IMR-90 (cell line): ENCODE data around the gene DOCK4. TPM values are rescaled to one million over a fixed set of nuclear protein-coding genes. Genes with fewer than 3 reads are reported as not detected.

ENCODE experiments used
- ATAC-seq: fragments of 200-7000 bp; cut with Tn5 transposase; 2 replicates; pipeline ENCODE4 v1.9.1; 2020; ENCODE audit warnings: low read depth, mild to moderate bottlenecking, moderate library complexity
- BruUV-seq: library from RNA; stranded (reverse); fragments of 400-500 nt; replicated peaks from 2 replicates; lab custom pipeline; 2021; lab: Mats Ljungman, UMichigan
- CTCF ChIA-PET: fragments of 300-600 bp; formaldehyde crosslinking; extraction: SDS; loops from one replicate; lab custom pipeline; 2021; ENCODE audit warnings: antibody characterized with exemption; lab: Yijun Ruan, JAX
- POLR2A ChIA-PET: fragments of 300-600 bp; sonication (Branson Sonifier 250); formaldehyde crosslinking; loops from one replicate; lab custom pipeline; 2022; ENCODE audit warnings: antibody characterized with exemption; ENCODE audit not compliant: unreplicated experiment; lab: Charles Lee
- DNase-seq: peaks from one replicate; pipeline ENCODE4 v3.0.0; 2013
- H2AFZ ChIP-seq: replicated peaks from 2 replicates; pipeline ENCODE3; 2013; ENCODE audit warnings: low read length, mild to moderate bottlenecking; ENCODE audit not compliant: poor library complexity
- H2AK5ac ChIP-seq: 2 replicates; pipeline ENCODE4 v1.6.1; 2013; ENCODE audit warnings: low read depth, low read length, inconsistent platforms
- H2AK9ac ChIP-seq: replicated peaks from 2 replicates; pipeline ENCODE3; 2013; ENCODE audit warnings: mild to moderate bottlenecking, low read depth, low read length, moderate library complexity; ENCODE audit not compliant: poor library complexity
- H2BK120ac ChIP-seq: 2 replicates; pipeline ENCODE4 v1.6.1; 2013; ENCODE audit warnings: low read depth, low read length, inconsistent platforms
- H2BK15ac ChIP-seq: 3 replicates; pipeline ENCODE4 v1.6.1; 2013; ENCODE audit warnings: low read depth, low read length, inconsistent platforms
- H2BK20ac ChIP-seq: 2 replicates; pipeline ENCODE4 v1.6.1; 2013; ENCODE audit warnings: low read depth, mild to moderate bottlenecking, inconsistent platforms, low read length, moderate library complexity
- H2BK5ac ChIP-seq: 2 replicates; pipeline ENCODE4 v1.6.1; 2013; ENCODE audit warnings: mild to moderate bottlenecking, low read depth, low read length, inconsistent platforms; ENCODE audit not compliant: poor library complexity, severe bottlenecking
- H3K14ac ChIP-seq: replicated peaks from 2 replicates; pipeline ENCODE4 v1.6.1; 2013; ENCODE audit warnings: low read depth, low read length, inconsistent platforms
- H3K18ac ChIP-seq: 2 replicates; pipeline ENCODE4 v1.6.1; 2013; ENCODE audit warnings: low read depth, low read length, control low read depth
- H3K23ac ChIP-seq: 2 replicates; pipeline ENCODE4 v1.6.1; 2013; ENCODE audit warnings: low read depth, low read length, inconsistent platforms
- H3K27ac ChIP-seq: 2 replicates; pipeline ENCODE4 v1.5.1; 2013; ENCODE audit warnings: mild to moderate bottlenecking, control low read depth, low read length; ENCODE audit not compliant: insufficient read depth
- H3K27me3 ChIP-seq: 2 replicates; pipeline ENCODE4 v1.6.1; 2013; ENCODE audit warnings: low read length; ENCODE audit not compliant: control insufficient read depth, insufficient read depth
- H3K36me3 ChIP-seq: 2 replicates; pipeline ENCODE4 v1.6.1; 2013; ENCODE audit warnings: low read length, mixed read lengths; ENCODE audit not compliant: control insufficient read depth, insufficient read depth
- H3K4ac ChIP-seq: 2 replicates; pipeline ENCODE4 v1.6.1; 2013; ENCODE audit warnings: low read depth, low read length, inconsistent platforms
- H3K4me1 ChIP-seq: 2 replicates; pipeline ENCODE4 v1.6.1; 2013; ENCODE audit warnings: low read length, mixed read lengths; ENCODE audit not compliant: control insufficient read depth, insufficient read depth
- H3K4me2 ChIP-seq: 2 replicates; pipeline ENCODE4 v1.6.1; 2013; ENCODE audit warnings: low read depth, mild to moderate bottlenecking, control low read depth, low read length, moderate library complexity
- H3K4me3 ChIP-seq: 2 replicates; pipeline ENCODE4 v1.5.1; 2013; ENCODE audit warnings: low read depth, mild to moderate bottlenecking, control low read depth, low read length, moderate library complexity; ENCODE audit not compliant: insufficient read depth
- H3K56ac ChIP-seq: 2 replicates; pipeline ENCODE4 v1.6.1; 2013; ENCODE audit warnings: low read length, inconsistent platforms; ENCODE audit not compliant: insufficient read depth; ENCODE audit errors: extremely low read depth
- H3K79me1 ChIP-seq, 2 experiments: 2 replicates each; pipeline ENCODE4 v1.6.1; 2013; ENCODE audit warnings: low read length in 2 of 2, inconsistent platforms in 1 of 2, low read depth in 1 of 2
- H3K9ac ChIP-seq: 2 replicates; pipeline ENCODE4 v1.6.1; 2013; ENCODE audit warnings: low read depth, low read length, control low read depth
- H3K9me1 ChIP-seq: 2 replicates; pipeline ENCODE4 v1.6.1; 2013; ENCODE audit warnings: low read length, inconsistent platforms; ENCODE audit not compliant: insufficient read depth
- H3K9me3 ChIP-seq: 2 replicates; pipeline ENCODE4 v1.6.1; 2013; ENCODE audit warnings: low read length; ENCODE audit not compliant: control insufficient read depth, insufficient read depth
- H4K20me1 ChIP-seq: 2 replicates; pipeline ENCODE4 v1.6.1; 2013; ENCODE audit warnings: low read length, inconsistent platforms; ENCODE audit not compliant: insufficient read depth
- H4K5ac ChIP-seq: 2 replicates; pipeline ENCODE4 v1.6.1; 2013; ENCODE audit warnings: mild to moderate bottlenecking, low read depth, low read length, control low read depth
- H4K8ac ChIP-seq, 2 experiments: 2 replicates each; pipeline ENCODE4 v1.6.1; 2013; ENCODE audit warnings: low read depth in 2 of 2, low read length in 2 of 2, control low read depth in 1 of 2, inconsistent platforms in 1 of 2
- H4K91ac ChIP-seq: 2 replicates; pipeline ENCODE4 v1.6.1; 2013; ENCODE audit warnings: low read depth, low read length, inconsistent platforms; ENCODE audit not compliant: insufficient read depth
- BHLHE40 ChIP-seq: fragments of 150-350 bp; IDR thresholded peaks from 2 replicates; pipeline ENCODE4 v1.6.1; 2016; ENCODE audit warnings: mild to moderate bottlenecking, low read depth, low read length
- CEBPB ChIP-seq: IDR thresholded peaks from 2 replicates; pipeline ENCODE4 v1.6.1; 2012; ENCODE audit warnings: low read depth, low read length, improper control_type of control experiment
- CHD1 ChIP-seq: IDR thresholded peaks from 2 replicates; pipeline ENCODE4 v1.6.1; 2012; ENCODE audit warnings: low read depth, low read length, improper control_type of control experiment
- CTCF ChIP-seq: conservative IDR thresholded peaks from 2 replicates; pipeline ENCODE4 v1.5.1; 2012; ENCODE audit warnings: mild to moderate bottlenecking, low read depth, low read length, improper control_type of control experiment
- FOS ChIP-seq: fragments of 150-350 bp; IDR thresholded peaks from 2 replicates; pipeline ENCODE4 v1.6.1; 2016; ENCODE audit warnings: low read depth, low read length
- MAFK ChIP-seq: IDR thresholded peaks from 2 replicates; pipeline ENCODE4 v1.6.1; 2012; ENCODE audit warnings: low read depth, low read length, improper control_type of control experiment
- MAZ ChIP-seq: IDR thresholded peaks from 2 replicates; pipeline ENCODE4 v1.6.1; 2012; ENCODE audit warnings: low read depth, mild to moderate bottlenecking, low read length, improper control_type of control experiment, moderate library complexity, borderline replicate concordance
- MXI1 ChIP-seq: IDR thresholded peaks from 2 replicates; pipeline ENCODE4 v1.6.1; 2012; ENCODE audit warnings: low read depth, mild to moderate bottlenecking, low read length, moderate library complexity, borderline replicate concordance
- NFE2L2 ChIP-seq: fragments of 150-350 bp; IDR thresholded peaks from 2 replicates; pipeline ENCODE4 v1.6.1; 2016; ENCODE audit warnings: low read depth, mild to moderate bottlenecking, low read length
- POLR2A ChIP-seq: IDR thresholded peaks from 2 replicates; pipeline ENCODE4 v1.6.1; 2012; ENCODE audit warnings: mild to moderate bottlenecking, low read depth, low read length
- RAD21 ChIP-seq: IDR thresholded peaks from 2 replicates; pipeline ENCODE4 v1.6.1; 2012; ENCODE audit warnings: low read length, improper control_type of control experiment
- RCOR1 ChIP-seq: IDR thresholded peaks from 2 replicates; pipeline ENCODE4 v1.6.1; 2012; ENCODE audit warnings: mild to moderate bottlenecking, low read length, improper control_type of control experiment; ENCODE audit not compliant: insufficient replicate concordance
- RFX5 ChIP-seq: IDR thresholded peaks from 2 replicates; pipeline ENCODE4 v1.8.0; 2012; ENCODE audit warnings: low read depth, mild to moderate bottlenecking, low read length, moderate library complexity
- SMC3 ChIP-seq: fragments of 150-350 bp; IDR thresholded peaks from 2 replicates; pipeline ENCODE4 v1.6.1; 2016; ENCODE audit warnings: low read depth, mild to moderate bottlenecking, antibody characterized with exemption, low read length, moderate library complexity
- USF2 ChIP-seq: fragments of 150-350 bp; IDR thresholded peaks from 2 replicates; pipeline ENCODE4 v1.6.1; 2017; ENCODE audit warnings: mild to moderate bottlenecking, antibody characterized with exemption, low read length, low read depth
- dilution Hi-C: fragments of 300-500 bp; cut with HindIII; formaldehyde crosslinking; loops from one replicate; pipeline ENCODE4 v1.14.3; 2018; ENCODE audit warnings: low sequenced_read_pairs; ENCODE audit not compliant: unreplicated experiment
- in situ Hi-C: fragments of 300-500 bp; cut with MboI; formaldehyde crosslinking; loops from 3 replicates; pipeline ENCODE4 v1.14.3; 2019; ENCODE audit warnings: low sequenced_read_pairs, inconsistent platforms, mixed read lengths
- intact Hi-C: fragments of 100-400 bp; cut with micrococcal nuclease; formaldehyde crosslinking; loops from 2 replicates; pipeline ENCODE4 v1.10.0; 2022
- polyA plus RNA-seq, 3 experiments: library from polyadenylated mRNA; depleted of rRNA; stranded (reverse); fragments of >200 nt; gene quantifications; 2 replicates each; pipeline ENCODE4 v1.2.3, GENCODE V29; 2012; ENCODE audit warnings: low replicate concordance in 1 of 3
- total RNA-seq: library from RNA; depleted of rRNA; stranded (reverse); fragments of >200 nt; gene quantifications from 2 replicates; pipeline ENCODE4 v1.2.3, GENCODE V29; 2012
- TF ChIP-seq, protein P1 (sequence below): fragments of 150-350 bp; IDR thresholded peaks from 2 replicates; pipeline ENCODE4 v1.6.1; 2016; ENCODE audit warnings: low read depth, mild to moderate bottlenecking, low read length, moderate library complexity, borderline replicate concordance

Gene DOCK4
- total and polyA plus RNA-seq, 2 of the 4 experiments (the other 2 are of a cell fraction) = 4.4 to 12.2 TPM

DNA sequence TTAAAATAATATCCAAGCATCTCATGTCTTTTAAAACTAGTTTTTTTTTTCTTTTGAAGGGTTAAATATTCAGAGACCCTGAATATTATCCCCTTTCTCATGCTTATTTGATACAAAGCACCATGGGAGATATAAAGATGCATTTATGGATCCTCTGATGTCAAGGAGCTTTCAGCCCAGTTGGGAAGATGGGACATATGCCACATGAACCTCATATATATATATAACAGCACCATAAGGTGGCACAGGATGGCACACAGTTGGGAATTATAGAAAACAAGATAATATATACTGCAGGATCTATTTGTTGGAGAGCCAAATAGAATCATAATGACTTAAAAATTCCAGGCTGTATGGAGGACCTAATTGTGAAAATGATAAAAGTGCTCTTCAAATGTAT lies 458.5 kb downstream of the DOCK4 start:
- H3K56ac ChIP-seq = no peak overlapping the region
- no peak overlapping the region for H3K4me2 ChIP-seq
- H3K9me1 ChIP-seq = 0 out of 2 replicates have a peak, but pooled peaks cover 3% of the 10 kb centered on the region
- peaks cover 5% of the 10 kb centered on the region; the same call in 1 of the 2 replicates for H3K36me3 ChIP-seq
- H2AFZ ChIP-seq = no peak overlapping the region
- H2BK120ac ChIP-seq = no peak overlapping the region
- BruUV-seq = no TSS peak
- ATAC-seq (no peak), DNase-seq (no peak)
- no peak overlapping the region for H3K23ac ChIP-seq
- dilution Hi-C loops (no loop called here), in situ Hi-C loops (loop anchor here (10.0 kb wide), 2 partner anchors 667 to 747 kb away; no protein-coding TSS in a partner anchor), intact Hi-C loops (no loop called here)
- H2BK5ac ChIP-seq = no peak overlapping the region
- H3K27me3 ChIP-seq = no peaks in the 10 kb centered on the region
- no peak overlapping the region for H3K18ac ChIP-seq
- no peak overlapping the region for H2BK20ac ChIP-seq
- H3K9me3 ChIP-seq = no peaks in the 10 kb centered on the region
- no peak overlapping the region for H3K4ac ChIP-seq
- H4K8ac ChIP-seq = no peak overlapping the region
- no peak overlapping the region for H3K9ac ChIP-seq
- no peak for TF ChIP-seq RCOR1
- TF ChIP-seq MAFK = no peak
- TF ChIP-seq MAZ = no peak
- no peak for TF ChIP-seq RAD21
- no peak for TF ChIP-seq FOS
- no peak for TF ChIP-seq SMC3
- TF ChIP-seq, protein P1, sequence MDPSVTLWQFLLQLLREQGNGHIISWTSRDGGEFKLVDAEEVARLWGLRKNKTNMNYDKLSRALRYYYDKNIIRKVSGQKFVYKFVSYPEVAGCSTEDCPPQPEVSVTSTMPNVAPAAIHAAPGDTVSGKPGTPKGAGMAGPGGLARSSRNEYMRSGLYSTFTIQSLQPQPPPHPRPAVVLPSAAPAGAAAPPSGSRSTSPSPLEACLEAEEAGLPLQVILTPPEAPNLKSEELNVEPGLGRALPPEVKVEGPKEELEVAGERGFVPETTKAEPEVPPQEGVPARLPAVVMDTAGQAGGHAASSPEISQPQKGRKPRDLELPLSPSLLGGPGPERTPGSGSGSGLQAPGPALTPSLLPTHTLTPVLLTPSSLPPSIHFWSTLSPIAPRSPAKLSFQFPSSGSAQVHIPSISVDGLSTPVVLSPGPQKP = no peak
- TF ChIP-seq CHD1 = no peak
- no peak for TF ChIP-seq USF2
- no peak for TF ChIP-seq BHLHE40
- TF ChIP-seq CEBPB = no peak
- TF ChIP-seq MXI1 = no peak
- TF ChIP-seq POLR2A = no peak
- TF ChIP-seq CTCF = no peak
- TF ChIP-seq NFE2L2 = no peak
- no peak for TF ChIP-seq RFX5
- no peak overlapping the region for H2AK9ac ChIP-seq
- no peak overlapping the region for H2BK15ac ChIP-seq
- H3K27ac ChIP-seq = no peak overlapping the region
- H3K4me3 ChIP-seq = no peak overlapping the region
- peaks cover 2% of the 10 kb centered on the region; the same call in 1 of the 2 replicates for H3K4me1 ChIP-seq
- H3K79me1 ChIP-seq = no peaks in the 10 kb centered on the region
- ChIA-PET POLR2A (no interaction called here), CTCF (no interaction called here)
- H3K14ac ChIP-seq = no peak overlapping the region
- H2AK5ac ChIP-seq = no peak overlapping the region
- H4K91ac ChIP-seq = no peak overlapping the region
- no peak overlapping the region for H4K5ac ChIP-seq
- no peaks in the 10 kb centered on the region for H4K20me1 ChIP-seq
